Measurements from ENCODE around the gene ASB15.
"Not testable (repeated sequence)": the region's sequence is repeated elsewhere in the genome, so short reads cannot be mapped to it uniquely, and the experiment has no call there.

The ASB15 gene

GRCh38 chr7:123634011-123634573 lies 32.5 kb downstream of the ASB15 start:
- H3K4me1 Mint-ChIP-seq (ENCODE audit: low read depth); H3K27ac Mint-ChIP-seq; H3K36me3 Mint-ChIP-seq (ENCODE audit: low read depth); intact Hi-C loops (cut with micrococcal nuclease); H3K9me3 Mint-ChIP-seq; H3K4me3 Mint-ChIP-seq; H3K27me3 Mint-ChIP-seq: not testable (repeated sequence)

- H3K9me3 Mint-ChIP-seq: no peaks in the 10 kb centered on the region
- H3K4me3 Mint-ChIP-seq: no peak overlapping the region
- H3K36me3 Mint-ChIP-seq (ENCODE audit: low read depth): no peaks in the 10 kb centered on the region
- intact Hi-C loops (cut with micrococcal nuclease): no loop called here
- H3K4me1 Mint-ChIP-seq (ENCODE audit: low read depth): no peaks in the 10 kb centered on the region
- H3K27ac Mint-ChIP-seq: no peak overlapping the region
- peaks cover 7% of the 10 kb centered on the region for H3K27me3 Mint-ChIP-seq
Measured at GRCh38 chr7:123635551-123636359, 34.1 kb downstream of the ASB15 start.

- Mint-ChIP-seq H3K36me3 (ENCODE audit: low read depth) (no peaks in the 10 kb centered on the region), H3K9me3 (no peaks in the 10 kb centered on the region), H3K27ac (no peak overlapping the region), H3K4me3 (no peak overlapping the region), H3K27me3 (peaks cover 7% of the 10 kb centered on the region), H3K4me1 (ENCODE audit: low read depth) (no peaks in the 10 kb centered on the region)
- intact Hi-C loops (cut with micrococcal nuclease): no loop called here
Measured at GRCh38 chr7:123637203-123637602, 35.6 kb downstream of the ASB15 start.

- Mint-ChIP-seq H3K9me3 (no peaks in the 10 kb centered on the region), H3K36me3 (ENCODE audit: low read depth) (no peaks in the 10 kb centered on the region), H3K4me3 (no peak overlapping the region), H3K27ac (no peak overlapping the region), H3K27me3 (peaks cover 7% of the 10 kb centered on the region), H3K4me1 (ENCODE audit: low read depth) (no peaks in the 10 kb centered on the region)
- intact Hi-C loops (cut with micrococcal nuclease): no loop called here
Measured at GRCh38 chr7:123637878-123638277, 36.3 kb downstream of the ASB15 start.

GRCh38 chr7:123639631-123640030 lies 38.0 kb downstream of the ASB15 start:
- no peak overlapping the region for H3K27ac Mint-ChIP-seq
- H3K9me3 Mint-ChIP-seq: no peaks in the 10 kb centered on the region
- intact Hi-C loops (cut with micrococcal nuclease): no loop called here
- H3K27me3 Mint-ChIP-seq: peaks cover 16% of the 10 kb centered on the region
- no peaks in the 10 kb centered on the region for H3K4me1 Mint-ChIP-seq (ENCODE audit: low read depth)
- no peaks in the 10 kb centered on the region for H3K36me3 Mint-ChIP-seq (ENCODE audit: low read depth)
- H3K4me3 Mint-ChIP-seq: no peak overlapping the region

GRCh38 chr7:123640583-123640982 lies 39.0 kb downstream of the ASB15 start:
- intact Hi-C loops (cut with micrococcal nuclease): no loop called here
- no peaks in the 10 kb centered on the region for H3K4me1 Mint-ChIP-seq (ENCODE audit: low read depth)
- peaks cover 16% of the 10 kb centered on the region for H3K27me3 Mint-ChIP-seq
- no peak overlapping the region for H3K4me3 Mint-ChIP-seq
- no peak overlapping the region for H3K27ac Mint-ChIP-seq
- no peaks in the 10 kb centered on the region for H3K9me3 Mint-ChIP-seq
- H3K36me3 Mint-ChIP-seq (ENCODE audit: low read depth): no peaks in the 10 kb centered on the region

GRCh38 chr7:123641901-123642300 lies 40.3 kb downstream of the ASB15 start:
- no peak overlapping the region for H3K4me3 Mint-ChIP-seq
- H3K27ac Mint-ChIP-seq: no peak overlapping the region
- no peaks in the 10 kb centered on the region for H3K9me3 Mint-ChIP-seq
- no peaks in the 10 kb centered on the region for H3K36me3 Mint-ChIP-seq (ENCODE audit: low read depth)
- intact Hi-C loops (cut with micrococcal nuclease): no loop called here
- no peaks in the 10 kb centered on the region for H3K4me1 Mint-ChIP-seq (ENCODE audit: low read depth)
- H3K27me3 Mint-ChIP-seq: peaks cover 17% of the 10 kb centered on the region

GRCh38 chr7:123643495-123644441 lies 42.1 kb downstream of the ASB15 start:
- no peak overlapping the region for H3K4me3 Mint-ChIP-seq
- no peaks in the 10 kb centered on the region for H3K9me3 Mint-ChIP-seq
- no peak overlapping the region for H3K27ac Mint-ChIP-seq
- H3K4me1 Mint-ChIP-seq (ENCODE audit: low read depth): no peaks in the 10 kb centered on the region
- intact Hi-C loops (cut with micrococcal nuclease): no loop called here
- H3K27me3 Mint-ChIP-seq: peaks cover 10% of the 10 kb centered on the region
- H3K36me3 Mint-ChIP-seq (ENCODE audit: low read depth): no peaks in the 10 kb centered on the region

GRCh38 chr7:123645516-123645915 lies 43.9 kb downstream of the ASB15 start:
- peaks cover 10% of the 10 kb centered on the region for H3K27me3 Mint-ChIP-seq
- H3K9me3 Mint-ChIP-seq: no peaks in the 10 kb centered on the region
- H3K4me3 Mint-ChIP-seq: no peak overlapping the region
- intact Hi-C loops (cut with micrococcal nuclease): no loop called here
- H3K27ac Mint-ChIP-seq: no peak overlapping the region
- no peaks in the 10 kb centered on the region for H3K36me3 Mint-ChIP-seq (ENCODE audit: low read depth)
- no peaks in the 10 kb centered on the region for H3K4me1 Mint-ChIP-seq (ENCODE audit: low read depth)

GRCh38 chr7:123647106-123647730 lies 45.6 kb downstream of the ASB15 start:
- H3K9me3 Mint-ChIP-seq: no peaks in the 10 kb centered on the region
- peaks cover 10% of the 10 kb centered on the region for H3K27me3 Mint-ChIP-seq
- no peaks in the 10 kb centered on the region for H3K36me3 Mint-ChIP-seq (ENCODE audit: low read depth)
- intact Hi-C loops (cut with micrococcal nuclease): no loop called here
- H3K4me1 Mint-ChIP-seq (ENCODE audit: low read depth): no peaks in the 10 kb centered on the region
- H3K27ac Mint-ChIP-seq: no peak overlapping the region
- H3K4me3 Mint-ChIP-seq: no peak overlapping the region

- Mint-ChIP-seq H3K4me1 (ENCODE audit: low read depth) (no peaks in the 10 kb centered on the region), H3K9me3 (no peaks in the 10 kb centered on the region), H3K4me3 (no peak overlapping the region), H3K27me3 (peaks cover 1% of the 10 kb centered on the region), H3K27ac (no peak overlapping the region), H3K36me3 (ENCODE audit: low read depth) (no peaks in the 10 kb centered on the region)
- intact Hi-C loops (cut with micrococcal nuclease): no loop called here
Measured at GRCh38 chr7:123649964-123650363, 48.3 kb downstream of the ASB15 start.

GRCh38 chr7:123650595-123650994 lies 49.0 kb downstream of the ASB15 start:
- no peak overlapping the region for H3K27ac Mint-ChIP-seq
- H3K27me3 Mint-ChIP-seq: peaks cover 1% of the 10 kb centered on the region
- H3K9me3 Mint-ChIP-seq: no peaks in the 10 kb centered on the region
- no peak overlapping the region for H3K4me3 Mint-ChIP-seq
- no peaks in the 10 kb centered on the region for H3K36me3 Mint-ChIP-seq (ENCODE audit: low read depth)
- H3K4me1 Mint-ChIP-seq (ENCODE audit: low read depth): no peaks in the 10 kb centered on the region
- intact Hi-C loops (cut with micrococcal nuclease): no loop called here

GRCh38 chr7:123652406-123652805 lies 50.8 kb downstream of the ASB15 start:
- intact Hi-C loops (cut with micrococcal nuclease): no loop called here
- no peaks in the 10 kb centered on the region for H3K4me1 Mint-ChIP-seq (ENCODE audit: low read depth)
- no peaks in the 10 kb centered on the region for H3K9me3 Mint-ChIP-seq
- H3K4me3 Mint-ChIP-seq: no peak overlapping the region
- no peaks in the 10 kb centered on the region for H3K36me3 Mint-ChIP-seq (ENCODE audit: low read depth)
- H3K27ac Mint-ChIP-seq: no peak overlapping the region
- no peaks in the 10 kb centered on the region for H3K27me3 Mint-ChIP-seq

- H3K27ac Mint-ChIP-seq: no peak overlapping the region
- H3K27me3 Mint-ChIP-seq: no peaks in the 10 kb centered on the region
- H3K4me3 Mint-ChIP-seq: no peak overlapping the region
- H3K9me3 Mint-ChIP-seq: no peaks in the 10 kb centered on the region
- intact Hi-C loops (cut with micrococcal nuclease): no loop called here
- H3K36me3 Mint-ChIP-seq (ENCODE audit: low read depth): no peaks in the 10 kb centered on the region
- H3K4me1 Mint-ChIP-seq (ENCODE audit: low read depth): no peaks in the 10 kb centered on the region
Measured at GRCh38 chr7:123653162-123653561, 51.5 kb downstream of the ASB15 start.

Measured in dendritic cell treated with granulocyte-macrophage colony-stimulating factor and Interleukin-4, amounts not matched to agents 40 ng/mL and 50 ng/mL, for 4 days (primary cell).